Endothelial cell of umbilical vein (primary cell): Measurements from ENCODE around the gene LAD1.

Source experiments
- EZH2 ChIP-seq: IDR thresholded peaks from 2 replicates; pipeline ENCODE4 v1.6.1; 2012; ENCODE audit warnings: borderline replicate concordance, low read depth, mild to moderate bottlenecking, moderate library complexity, low read length, inconsistent platforms; ENCODE audit not compliant: severe bottlenecking
- JUN ChIP-seq: IDR thresholded peaks from 2 replicates; pipeline ENCODE4 v1.6.1; 2011; ENCODE audit warnings: borderline replicate concordance, low read depth; ENCODE audit not compliant: insufficient read length, insufficient read depth
- MAX ChIP-seq: IDR thresholded peaks from 2 replicates; pipeline ENCODE4 v1.6.1; 2011; ENCODE audit not compliant: insufficient read depth, insufficient read length
- MYC ChIP-seq: IDR thresholded peaks from one replicate; pipeline ENCODE4 v1.6.1; 2011; ENCODE audit warnings: mild to moderate bottlenecking, low read depth, low read length
- POLR2A ChIP-seq: IDR thresholded peaks from 2 replicates; pipeline ENCODE4 v1.6.1; 2012; ENCODE audit warnings: low read depth, mild to moderate bottlenecking, control low read depth, low read length
- TF ChIP-seq, protein P1 (sequence below), 2 donors: IDR thresholded peaks; 1 replicate in 1 of 2; 2 replicates in 1 of 2; pipeline ENCODE4 v1.5.1; 2011; ENCODE audit warnings: low read length in 2 of 2, mild to moderate bottlenecking in 2 of 2, moderate library complexity in 2 of 2, control low read depth in 1 of 2, inconsistent platforms in 1 of 2, low read depth in 1 of 2; ENCODE audit not compliant: insufficient read depth in 1 of 2; ENCODE audit errors: extremely low read depth in 1 of 2

GRCh38 chr1:201430776-201431175, 31.7 kb upstream of the LAD1 start:
- TF ChIP-seq, protein P1, sequence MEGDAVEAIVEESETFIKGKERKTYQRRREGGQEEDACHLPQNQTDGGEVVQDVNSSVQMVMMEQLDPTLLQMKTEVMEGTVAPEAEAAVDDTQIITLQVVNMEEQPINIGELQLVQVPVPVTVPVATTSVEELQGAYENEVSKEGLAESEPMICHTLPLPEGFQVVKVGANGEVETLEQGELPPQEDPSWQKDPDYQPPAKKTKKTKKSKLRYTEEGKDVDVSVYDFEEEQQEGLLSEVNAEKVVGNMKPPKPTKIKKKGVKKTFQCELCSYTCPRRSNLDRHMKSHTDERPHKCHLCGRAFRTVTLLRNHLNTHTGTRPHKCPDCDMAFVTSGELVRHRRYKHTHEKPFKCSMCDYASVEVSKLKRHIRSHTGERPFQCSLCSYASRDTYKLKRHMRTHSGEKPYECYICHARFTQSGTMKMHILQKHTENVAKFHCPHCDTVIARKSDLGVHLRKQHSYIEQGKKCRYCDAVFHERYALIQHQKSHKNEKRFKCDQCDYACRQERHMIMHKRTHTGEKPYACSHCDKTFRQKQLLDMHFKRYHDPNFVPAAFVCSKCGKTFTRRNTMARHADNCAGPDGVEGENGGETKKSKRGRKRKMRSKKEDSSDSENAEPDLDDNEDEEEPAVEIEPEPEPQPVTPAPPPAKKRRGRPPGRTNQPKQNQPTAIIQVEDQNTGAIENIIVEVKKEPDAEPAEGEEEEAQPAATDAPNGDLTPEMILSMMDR (IDR thresholded peaks at IDR 0.05; ENCODE audit: extremely low read depth in 1 of 2, insufficient read depth in 1 of 2, low read depth in 1 of 2, low read length in 2 of 2), result no peak
- no peak for TF ChIP-seq POLR2A
- TF ChIP-seq MAX, result no peak
- no peak for TF ChIP-seq EZH2
- no peak for TF ChIP-seq JUN
- no peak for TF ChIP-seq MYC
